ENCODE data around the gene CFP.

The CFP gene

GRCh38 chrX:47637546-47638195 lies 7.9 kb upstream of the CFP start:
- in situ Hi-C loops (cut with HindIII; ENCODE audit: low sequenced_read_pairs): no loop called here
- H3K4me3 ChIP-seq (ENCODE audit: low read depth, low read length): peak overlapping the region; percentile 7
- TF ChIP-seq CTCF (IDR thresholded peaks at IDR 0.05; ENCODE audit: low read depth, low read length): peak; percentile 26
- peak; percentile 54 for DNase-seq (ENCODE audit: low read depth, low spot score)

GRCh38 chrX:47634871-47635575 lies 5.3 kb upstream of the CFP start:
- no peak overlapping the region for H3K4me3 ChIP-seq (ENCODE audit: low read depth, low read length)
- no peak for TF ChIP-seq CTCF (IDR thresholded peaks at IDR 0.05; ENCODE audit: low read depth, low read length)
- in situ Hi-C loops (cut with HindIII; ENCODE audit: low sequenced_read_pairs): no loop called here
- no peak for DNase-seq (ENCODE audit: low read depth, low spot score)

GRCh38 chrX:47633689-47634590 lies 4.2 kb upstream of the CFP start:
- no peak for DNase-seq (ENCODE audit: low read depth, low spot score)
- in situ Hi-C loops (cut with HindIII; ENCODE audit: low sequenced_read_pairs): no loop called here
- H3K4me3 ChIP-seq (ENCODE audit: low read depth, low read length): no peak overlapping the region
- no peak for TF ChIP-seq CTCF (IDR thresholded peaks at IDR 0.05; ENCODE audit: low read depth, low read length)

GRCh38 chrX:47632666-47633065 lies 2.9 kb upstream of the CFP start:
- no peak overlapping the region for H3K4me3 ChIP-seq (ENCODE audit: low read depth, low read length)
- no peak for DNase-seq (ENCODE audit: low read depth, low spot score)
- TF ChIP-seq CTCF (IDR thresholded peaks at IDR 0.05; ENCODE audit: low read depth, low read length): no peak
- in situ Hi-C loops (cut with HindIII; ENCODE audit: low sequenced_read_pairs): no loop called here

GRCh38 chrX:47631676-47632075 lies 1.9 kb upstream of the CFP start:
- in situ Hi-C loops (cut with HindIII; ENCODE audit: low sequenced_read_pairs): no loop called here
- no peak for DNase-seq (ENCODE audit: low read depth, low spot score)
- no peak for TF ChIP-seq CTCF (IDR thresholded peaks at IDR 0.05; ENCODE audit: low read depth, low read length)
- no peak overlapping the region for H3K4me3 ChIP-seq (ENCODE audit: low read depth, low read length)

- TF ChIP-seq CTCF (IDR thresholded peaks at IDR 0.05; ENCODE audit: low read depth, low read length): no peak
- no peak for DNase-seq (ENCODE audit: low read depth, low spot score)
- no peak overlapping the region for H3K4me3 ChIP-seq (ENCODE audit: low read depth, low read length)
- in situ Hi-C loops (cut with HindIII; ENCODE audit: low sequenced_read_pairs): no loop called here
These were observed 748 bp downstream of the CFP start for GRCh38 chrX:47628982-47629381.
